Activated T-helper 1 cell treated with Interleukin-2 at 50 U/mL for 16 hours (primary cell): ENCODE measurements around the gene WDR62.

Source experiments
- DNase-seq: peaks from one replicate; pipeline ENCODE4 v3.0.0-alpha.2; 2020; ENCODE audit warnings: low read depth

WDR62 gene

GRCh38 chr19:36081385-36081784 lies 26.7 kb downstream of the WDR62 start:
- DNase-seq = no peak

GRCh38 chr19:36081894-36082293 lies 27.2 kb downstream of the WDR62 start:
- DNase-seq = no peak

GRCh38 chr19:36082916-36083315 lies 28.2 kb downstream of the WDR62 start:
- no peak for DNase-seq

GRCh38 chr19:36084231-36085009 lies 29.7 kb downstream of the WDR62 start:
- DNase-seq = no peak

GRCh38 chr19:36086326-36086725 lies 31.6 kb downstream of the WDR62 start:
- DNase-seq = no peak

GRCh38 chr19:36089847-36090246 lies 35.1 kb downstream of the WDR62 start:
- DNase-seq = no peak

GRCh38 chr19:36090910-36091695 lies 36.4 kb downstream of the WDR62 start:
- DNase-seq = no peak

GRCh38 chr19:36092566-36092965 lies 37.9 kb downstream of the WDR62 start:
- DNase-seq = no peak

GRCh38 chr19:36093146-36093662 lies 38.5 kb downstream of the WDR62 start:
- no peak for DNase-seq

- no peak for DNase-seq
Observed at GRCh38 chr19:36093687-36094086, 39.0 kb downstream of the WDR62 start.

GRCh38 chr19:36097036-36097435 lies 42.3 kb downstream of the WDR62 start:
- DNase-seq = no peak

- no peak for DNase-seq
Observed at GRCh38 chr19:36099166-36099785, 44.6 kb downstream of the WDR62 start.

GRCh38 chr19:36100476-36100875 lies 45.8 kb downstream of the WDR62 start:
- no peak for DNase-seq

- no peak for DNase-seq
Observed at GRCh38 chr19:36101550-36102327, 47.0 kb downstream of the WDR62 start.

GRCh38 chr19:36103040-36103626 lies 48.4 kb downstream of the WDR62 start:
- DNase-seq = no peak

- no peak for DNase-seq
Observed at GRCh38 chr19:36103842-36104552, 49.3 kb downstream of the WDR62 start.

GRCh38 chr19:36106441-36106840 lies 51.7 kb downstream of the WDR62 start:
- no peak for DNase-seq

GRCh38 chr19:36106991-36107390 lies 52.3 kb downstream of the WDR62 start:
- DNase-seq = no peak

GRCh38 chr19:36108684-36109083 lies 54.0 kb downstream of the WDR62 start:
- DNase-seq = no peak

GRCh38 chr19:36110487-36111199 lies 55.9 kb downstream of the WDR62 start, which contains the start of gene OVOL3:
OVOL3 (plus strand) TSS chr19:36111143; CDS start chr19:36111203, 60 bp downstream.
- no peak for DNase-seq
